ENCODE data around the gene PCED1A.

The PCED1A gene

DNA sequence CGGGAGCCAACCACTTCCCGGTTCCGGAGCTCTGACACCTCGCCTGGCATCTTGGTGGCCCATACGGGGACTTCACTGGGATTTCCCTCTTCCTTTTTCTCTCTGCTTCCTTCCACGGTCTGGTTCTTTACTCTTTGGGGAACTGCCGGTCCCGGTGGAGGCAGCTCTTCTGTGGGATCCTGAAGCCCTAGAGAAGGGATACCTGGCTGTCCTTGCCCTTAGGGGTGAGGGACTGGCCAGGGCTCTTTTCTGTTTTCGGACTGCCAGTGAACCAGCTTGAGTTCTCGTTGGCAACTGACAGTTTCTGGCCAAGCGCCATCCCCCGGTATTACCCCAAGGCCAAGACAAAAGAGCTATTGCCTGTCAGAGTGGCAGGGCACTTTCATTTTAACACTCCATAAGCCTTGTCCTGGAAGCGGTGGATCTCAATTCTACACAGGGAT, 39.1 kb downstream of the PCED1A start:
- no peak for DNase-seq

DNA sequence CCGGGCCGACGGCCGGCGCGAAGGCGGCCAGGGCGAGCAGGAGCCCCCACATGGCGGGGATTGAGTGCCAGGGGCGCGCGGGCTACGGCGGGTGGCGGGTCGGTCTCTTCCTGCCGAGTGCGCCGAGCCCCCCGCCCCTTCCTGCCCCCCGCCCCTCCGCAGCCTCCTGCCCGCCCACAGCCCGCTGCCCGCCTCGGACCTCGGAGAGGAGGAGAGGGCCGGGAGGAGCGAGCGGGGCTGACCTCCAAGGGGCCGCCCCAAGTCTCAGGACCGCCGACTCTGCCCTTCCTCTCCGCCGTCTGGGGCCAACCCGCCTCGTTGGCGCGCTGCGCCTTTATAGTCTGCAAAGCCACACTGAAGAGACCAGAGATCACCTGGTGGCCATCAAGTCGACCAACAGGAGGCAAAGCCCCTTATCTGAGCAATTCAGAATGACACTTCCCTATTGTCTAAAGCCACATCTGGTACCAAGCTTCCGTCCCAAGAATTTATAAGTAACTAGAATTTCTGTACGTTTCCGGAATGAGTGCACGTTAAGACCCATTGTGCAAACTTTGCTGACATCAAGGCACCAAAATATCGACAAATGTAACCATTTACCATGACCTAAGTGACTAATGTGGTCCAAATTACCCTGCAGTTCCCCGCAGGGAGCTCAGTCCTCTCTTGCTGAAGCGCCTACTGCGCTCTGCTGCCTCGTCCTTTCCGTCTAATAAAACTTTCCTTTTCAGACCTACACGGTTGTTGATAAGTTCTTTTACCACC, 39.8 kb downstream of the PCED1A start, which contains the start of gene CPXM1:
CPXM1 (minus strand) TSS at position 107 of the 765 bp plus-strand sequence; CDS start at position 52, 55 bp downstream.
- DNase-seq: no peak

DNA sequence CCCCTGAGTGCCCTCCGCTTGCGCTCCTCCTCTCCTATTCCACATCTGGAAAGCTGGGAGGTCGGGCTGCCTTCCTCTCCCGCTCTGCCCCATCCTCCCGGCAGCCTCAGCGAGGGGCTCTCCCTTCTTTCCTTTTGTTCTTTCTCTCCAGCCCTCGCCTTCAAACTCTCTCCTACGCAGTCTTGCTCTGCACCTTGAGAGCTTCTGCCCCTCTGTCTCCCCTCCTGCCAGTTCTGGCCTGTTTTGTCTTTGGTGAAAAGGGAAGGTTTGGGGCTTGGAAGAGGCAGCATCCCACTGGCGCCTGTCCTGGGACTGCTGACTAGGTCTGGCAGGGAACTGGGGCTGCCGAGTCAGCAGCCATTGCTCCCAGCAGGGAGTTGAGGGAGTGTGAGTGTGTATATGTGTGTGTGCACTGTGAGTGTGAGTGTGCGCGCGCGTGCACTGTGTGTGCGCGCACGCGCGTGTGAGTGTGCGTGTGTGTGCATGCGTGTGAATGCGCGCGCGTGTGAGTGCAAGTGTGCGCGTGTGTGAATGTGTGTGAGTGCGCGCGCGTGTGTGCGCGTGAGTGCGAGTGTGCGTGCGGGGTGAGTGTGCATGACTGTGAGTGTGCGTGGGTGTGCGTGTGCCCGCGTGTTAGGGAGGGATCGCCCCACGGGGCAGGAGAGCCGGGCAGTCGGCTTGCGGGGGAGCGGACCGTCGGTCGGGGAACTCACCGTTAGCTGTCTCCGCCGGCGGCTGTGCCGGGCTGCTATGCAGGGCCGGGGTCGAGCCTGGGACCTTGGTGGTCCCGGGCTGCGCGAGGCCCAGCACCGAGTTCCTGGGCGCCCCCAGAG, 40.6 kb downstream of the PCED1A start:
- DNase-seq: no peak

DNA sequence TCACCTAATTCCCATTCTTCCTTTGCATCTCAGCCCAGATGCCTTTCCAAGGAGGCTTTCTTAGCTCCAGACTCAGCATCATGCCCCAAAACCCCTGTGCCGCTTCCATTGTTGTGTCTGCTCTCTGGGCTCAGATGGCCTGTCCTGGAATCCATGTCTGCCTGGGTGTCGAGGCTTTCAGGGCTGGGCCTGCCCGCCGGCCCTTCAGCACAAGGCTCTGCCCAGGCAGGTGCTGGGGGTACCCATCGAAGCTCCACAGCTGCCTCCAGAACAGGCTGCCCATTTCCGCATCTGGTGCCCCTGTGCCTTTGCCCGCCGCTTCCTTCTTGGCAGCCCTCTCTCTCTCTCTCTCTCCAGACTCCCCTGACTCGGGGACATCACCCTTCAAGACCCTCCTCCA, 41.2 kb downstream of the PCED1A start:
- DNase-seq: no peak

DNA sequence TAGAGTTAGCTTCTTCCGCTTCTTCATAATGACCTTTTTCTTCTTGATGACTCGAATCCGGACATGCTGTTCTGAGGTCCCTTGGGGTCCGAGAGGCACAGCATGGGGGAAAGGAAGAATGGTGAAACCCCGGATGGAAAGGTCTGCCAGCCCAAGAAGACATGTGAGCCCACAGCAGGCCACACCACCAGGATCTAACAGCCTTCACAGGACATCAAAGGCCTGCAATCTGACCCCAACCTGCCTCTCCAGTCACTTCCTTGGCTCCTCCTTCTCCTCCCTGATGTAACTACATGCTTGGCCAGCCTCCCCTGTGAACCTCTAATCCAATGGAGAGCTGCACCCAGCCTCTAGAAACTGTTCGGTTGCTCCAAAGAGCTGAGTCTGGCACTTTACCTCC, 41.6 kb downstream of the PCED1A start:
- DNase-seq: no peak

DNA sequence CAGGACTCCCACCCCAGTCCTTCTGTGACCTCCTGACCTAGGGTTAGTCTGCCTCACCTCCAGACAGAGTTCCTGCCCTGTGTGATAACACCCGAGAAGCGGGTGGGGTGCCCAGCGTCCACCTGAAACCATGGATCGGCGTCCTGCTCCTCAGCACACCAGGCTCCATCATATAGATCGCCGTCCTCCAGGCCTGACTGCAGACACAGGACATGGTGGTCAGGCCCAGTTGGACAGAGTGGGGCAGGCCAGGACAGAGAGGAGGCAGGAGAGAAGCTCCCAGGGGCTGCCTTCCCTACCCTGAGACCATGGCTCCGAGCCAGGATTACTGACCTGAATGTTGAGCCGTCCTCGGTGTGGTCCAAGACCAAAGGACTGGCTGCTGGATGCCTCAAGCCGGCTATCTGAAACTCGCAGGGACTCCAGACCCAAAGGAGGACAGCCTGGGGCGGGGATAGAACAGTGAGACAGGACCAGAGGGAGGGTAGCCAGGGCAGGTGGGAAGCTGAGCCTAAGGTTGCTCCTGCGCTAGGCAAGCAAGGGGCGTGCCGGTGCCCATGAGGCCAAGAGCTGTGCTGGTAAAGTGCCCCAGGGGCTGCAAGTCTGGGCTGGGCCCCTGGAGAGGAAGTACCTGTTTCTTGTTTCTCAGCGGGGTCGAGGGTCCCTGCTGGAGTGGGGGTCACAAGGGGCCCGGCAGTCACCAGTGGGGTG, 42.2 kb downstream of the PCED1A start:
- no peak for DNase-seq

DNA sequence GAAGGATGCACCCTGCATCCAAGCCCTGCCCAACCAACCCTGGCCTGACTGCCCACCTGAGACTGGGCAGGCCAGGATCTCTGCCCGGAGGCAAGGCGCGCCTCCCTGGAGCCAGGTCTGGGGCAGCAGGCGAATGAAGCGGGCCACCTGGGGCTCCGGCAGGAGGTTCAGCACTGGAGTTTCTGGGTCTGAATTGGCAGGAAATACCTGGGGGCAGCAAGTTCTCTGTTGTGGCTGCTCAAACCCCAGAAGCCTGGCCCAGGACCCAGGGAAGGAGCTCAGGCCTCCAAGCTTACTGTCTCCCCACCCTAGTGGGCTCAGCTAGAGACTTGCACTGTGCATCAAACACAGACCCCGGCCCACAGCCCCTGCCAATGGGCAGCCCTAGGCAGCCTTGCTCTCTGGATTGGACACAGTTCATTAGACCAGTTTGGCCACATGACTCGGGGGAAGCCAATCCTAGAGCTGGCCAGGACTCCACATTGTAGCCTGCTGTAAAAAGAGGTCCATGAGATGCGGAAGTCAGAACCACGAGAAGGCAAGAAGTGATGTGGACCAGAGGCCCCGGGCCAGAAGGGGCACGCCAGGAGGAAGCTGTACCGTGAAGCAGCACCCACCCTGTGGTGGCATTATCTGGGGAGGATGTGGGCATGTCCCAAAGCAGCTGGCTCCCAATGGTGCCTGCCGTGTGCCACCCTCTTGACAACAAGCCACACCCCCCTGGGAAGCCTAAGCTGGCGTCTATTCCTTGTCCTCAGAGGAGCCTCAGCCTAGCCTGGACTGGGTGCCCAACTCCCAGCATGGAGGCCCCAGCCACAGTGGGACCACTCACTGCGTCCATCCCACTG, 43.1 kb downstream of the PCED1A start:
- DNase-seq: no peak

DNA sequence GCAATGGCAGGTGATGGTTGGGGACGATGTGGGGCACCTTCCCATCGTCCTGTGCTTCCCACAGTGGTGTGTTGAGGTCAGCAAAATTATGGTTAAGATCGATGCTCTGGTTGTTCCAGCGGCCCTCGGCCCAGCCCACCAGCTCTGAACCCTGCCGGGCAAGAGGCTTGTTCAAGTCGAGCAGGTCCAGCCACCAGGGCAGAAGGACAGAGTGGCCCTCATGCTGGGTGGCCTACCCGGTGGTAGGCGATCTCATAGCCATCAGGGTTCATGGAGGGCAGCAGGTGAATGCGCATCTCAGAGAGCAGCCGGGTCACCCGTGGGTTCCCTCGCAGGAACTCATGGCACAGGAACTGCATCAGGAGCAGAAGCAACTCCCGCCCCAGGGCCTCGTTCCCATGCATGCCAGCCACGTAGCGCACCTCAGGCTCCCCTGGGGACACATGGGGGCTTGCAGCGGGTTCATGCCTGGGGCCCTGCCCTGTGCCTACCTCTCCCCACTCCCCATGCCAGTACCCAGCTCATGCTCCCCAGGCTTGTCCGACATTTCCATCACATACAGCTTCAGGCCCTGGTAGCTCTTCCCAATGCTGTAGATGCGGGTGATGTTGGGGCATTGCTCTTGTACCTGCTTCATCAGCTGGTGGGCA, 44.3 kb downstream of the PCED1A start:
- DNase-seq: no peak

DNA sequence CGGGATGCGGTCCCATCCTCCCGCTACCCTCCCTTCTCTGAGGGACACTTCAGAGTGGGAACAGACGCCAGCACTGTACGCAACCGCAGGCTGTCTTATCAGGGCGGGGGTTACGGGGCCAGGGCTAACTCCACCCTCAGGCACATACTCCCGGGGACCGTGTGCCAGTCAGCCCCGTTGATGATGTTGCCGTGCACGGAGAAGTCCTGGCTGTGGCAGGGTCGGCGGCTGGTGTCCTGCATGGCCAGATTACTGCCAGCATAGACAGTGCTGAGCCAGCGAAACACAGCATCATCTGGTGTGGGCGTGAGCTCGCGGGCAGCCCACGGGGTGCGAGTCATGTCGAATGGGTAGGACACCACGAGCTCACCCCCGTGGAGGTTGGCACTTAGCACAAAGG, 45.0 kb downstream of the PCED1A start:
- no peak for DNase-seq

DNA sequence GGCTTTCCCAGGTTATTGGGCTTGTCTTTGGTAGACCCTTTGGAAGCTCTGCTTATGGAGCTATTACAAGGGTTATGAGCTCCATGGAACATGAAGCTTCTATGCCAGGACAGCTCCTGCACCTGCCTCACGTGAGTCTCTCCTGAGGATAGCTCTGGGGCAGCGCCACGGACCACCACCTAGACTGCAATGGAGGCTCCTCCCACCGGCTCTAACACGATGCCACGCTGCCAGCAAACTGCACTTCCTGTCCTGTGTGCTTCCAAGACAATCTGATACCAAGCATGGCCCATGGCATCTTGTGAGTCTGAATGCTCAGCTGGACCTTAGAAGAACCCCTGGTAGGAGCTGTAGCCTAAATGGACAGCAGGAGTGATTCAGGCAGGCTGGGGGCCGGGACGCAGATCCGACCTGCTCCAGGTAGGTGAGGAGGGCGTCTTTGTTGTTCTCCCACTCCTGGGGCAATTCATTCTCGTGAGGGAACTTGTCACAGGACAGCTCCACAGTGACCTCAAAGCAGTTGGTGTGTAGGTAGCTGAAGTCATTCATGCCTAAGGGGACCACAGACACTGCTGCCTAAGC, 45.5 kb downstream of the PCED1A start:
- DNase-seq: no peak

DNA sequence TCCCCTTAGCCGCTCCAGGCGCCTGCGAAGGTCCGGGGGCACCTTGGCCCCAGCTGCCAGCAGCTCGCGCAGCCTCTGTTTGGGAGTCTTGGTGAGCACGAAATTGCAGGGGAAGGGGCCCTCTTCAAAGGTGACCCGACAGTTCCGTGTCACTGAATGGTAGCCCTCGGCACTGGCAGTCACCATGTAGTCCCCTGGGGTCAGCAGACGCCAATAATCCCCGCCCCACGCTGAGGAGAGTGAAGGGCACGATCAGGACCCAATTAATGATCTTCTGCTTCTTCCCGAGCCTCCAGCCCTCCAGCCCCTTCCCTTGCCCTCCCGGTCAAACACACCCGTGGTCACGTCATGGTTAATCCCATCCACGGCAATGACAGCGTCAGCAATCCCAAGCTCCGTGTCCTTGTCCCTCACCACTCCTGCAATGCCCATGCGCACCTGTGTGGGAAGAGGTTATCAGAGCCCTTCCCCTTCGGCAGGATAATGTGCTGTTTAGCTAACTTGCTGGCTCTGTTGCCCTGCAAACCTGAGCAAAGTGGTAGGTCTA, 46.2 kb downstream of the PCED1A start:
- DNase-seq: no peak

DNA sequence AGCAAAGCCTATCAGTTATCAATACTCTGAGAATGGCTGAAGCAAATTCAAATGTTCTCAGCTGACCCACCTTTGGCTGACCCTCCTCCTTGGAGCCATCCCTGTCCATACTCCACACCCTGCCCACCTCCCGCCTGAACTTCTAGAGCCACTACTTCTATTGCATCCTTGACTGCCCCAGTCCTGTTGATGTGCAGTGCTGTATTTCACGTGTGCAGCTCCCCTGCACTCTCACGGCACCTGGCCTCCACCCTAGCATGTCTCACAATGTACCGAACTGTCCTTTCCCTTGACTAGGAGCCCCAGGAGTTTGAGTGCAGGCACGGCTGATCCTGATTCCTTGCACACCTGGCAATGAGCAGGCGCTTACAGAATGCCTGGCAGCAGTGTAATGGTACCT, 47.0 kb downstream of the PCED1A start:
- no peak for DNase-seq

Measured in effector CD8-positive, alpha-beta T cell (primary cell).